ENCODE data around the gene DNM1L. TPM values are rescaled to one million over a fixed set of nuclear protein-coding genes. Genes with fewer than 3 reads are reported as not detected.
A peak's percentile ranks its signal among the peaks of the same experiment; 100 is the strongest.

The DNM1L gene
- total RNA-seq, 1 donor from 2014 or later: 82.1 TPM

DNA sequence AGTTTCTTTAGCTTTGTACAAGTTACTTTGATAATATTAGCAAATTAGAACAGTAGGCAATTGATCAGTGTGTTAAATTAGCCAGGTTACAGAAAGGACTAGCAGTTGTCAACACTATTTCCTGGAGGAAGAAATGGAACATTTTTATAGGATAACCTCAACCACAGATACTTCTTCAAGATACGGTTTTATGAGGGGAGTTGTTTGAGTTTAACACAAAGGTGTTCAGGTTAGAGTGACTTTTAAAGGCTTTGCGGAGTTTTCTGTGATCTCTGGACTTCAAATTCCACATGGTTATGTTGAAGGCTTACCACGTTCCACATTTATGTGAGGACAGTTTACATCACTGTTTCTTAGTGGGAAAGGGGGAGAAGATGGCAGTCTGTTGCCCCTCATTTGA, 57.3 kb downstream of the DNM1L start:
- DNase-seq (ENCODE audit: low spot score): no peak
- H3K4me3 Mint-ChIP-seq (ENCODE audit: unreplicated experiment): no peak overlapping the region
- H3K4me1 Mint-ChIP-seq (ENCODE audit: unreplicated experiment): no peaks in the 10 kb centered on the region
- H3K9me3 Mint-ChIP-seq (ENCODE audit: unreplicated experiment): no peaks in the 10 kb centered on the region
- peak overlapping the region; percentile 70 for H3K27ac Mint-ChIP-seq (ENCODE audit: unreplicated experiment)
- H3K27me3 Mint-ChIP-seq (ENCODE audit: unreplicated experiment): no peaks in the 10 kb centered on the region
- TF ChIP-seq, protein P1, sequence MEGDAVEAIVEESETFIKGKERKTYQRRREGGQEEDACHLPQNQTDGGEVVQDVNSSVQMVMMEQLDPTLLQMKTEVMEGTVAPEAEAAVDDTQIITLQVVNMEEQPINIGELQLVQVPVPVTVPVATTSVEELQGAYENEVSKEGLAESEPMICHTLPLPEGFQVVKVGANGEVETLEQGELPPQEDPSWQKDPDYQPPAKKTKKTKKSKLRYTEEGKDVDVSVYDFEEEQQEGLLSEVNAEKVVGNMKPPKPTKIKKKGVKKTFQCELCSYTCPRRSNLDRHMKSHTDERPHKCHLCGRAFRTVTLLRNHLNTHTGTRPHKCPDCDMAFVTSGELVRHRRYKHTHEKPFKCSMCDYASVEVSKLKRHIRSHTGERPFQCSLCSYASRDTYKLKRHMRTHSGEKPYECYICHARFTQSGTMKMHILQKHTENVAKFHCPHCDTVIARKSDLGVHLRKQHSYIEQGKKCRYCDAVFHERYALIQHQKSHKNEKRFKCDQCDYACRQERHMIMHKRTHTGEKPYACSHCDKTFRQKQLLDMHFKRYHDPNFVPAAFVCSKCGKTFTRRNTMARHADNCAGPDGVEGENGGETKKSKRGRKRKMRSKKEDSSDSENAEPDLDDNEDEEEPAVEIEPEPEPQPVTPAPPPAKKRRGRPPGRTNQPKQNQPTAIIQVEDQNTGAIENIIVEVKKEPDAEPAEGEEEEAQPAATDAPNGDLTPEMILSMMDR (IDR thresholded peaks at IDR 0.05; ENCODE audit: unreplicated experiment): no peak
- peaks cover 7% of the 10 kb centered on the region for H3K36me3 Mint-ChIP-seq (ENCODE audit: low read depth, unreplicated experiment)

GRCh38 chr12:32737715-32738114, 58.6 kb downstream of the DNM1L start:
- no peaks in the 10 kb centered on the region for H3K4me1 Mint-ChIP-seq (ENCODE audit: unreplicated experiment)
- H3K9me3 Mint-ChIP-seq (ENCODE audit: unreplicated experiment): no peaks in the 10 kb centered on the region
- H3K27ac Mint-ChIP-seq (ENCODE audit: unreplicated experiment): no peak overlapping the region
- no peaks in the 10 kb centered on the region for H3K27me3 Mint-ChIP-seq (ENCODE audit: unreplicated experiment)
- H3K36me3 Mint-ChIP-seq (ENCODE audit: low read depth, unreplicated experiment): peaks cover 7% of the 10 kb centered on the region
- DNase-seq (ENCODE audit: low spot score): no peak
- TF ChIP-seq, protein P1 (IDR thresholded peaks at IDR 0.05; ENCODE audit: unreplicated experiment): no peak
- H3K4me3 Mint-ChIP-seq (ENCODE audit: unreplicated experiment): no peak overlapping the region

- DNase-seq (ENCODE audit: low spot score): no peak
- Mint-ChIP-seq H3K9me3 (ENCODE audit: unreplicated experiment) (no peaks in the 10 kb centered on the region), H3K4me1 (ENCODE audit: unreplicated experiment) (no peaks in the 10 kb centered on the region), H3K4me3 (ENCODE audit: unreplicated experiment) (no peak overlapping the region), H3K36me3 (ENCODE audit: low read depth, unreplicated experiment) (peaks cover 9% of the 10 kb centered on the region), H3K27ac (ENCODE audit: unreplicated experiment) (no peak overlapping the region), H3K27me3 (ENCODE audit: unreplicated experiment) (no peaks in the 10 kb centered on the region)
- TF ChIP-seq, protein P1 (IDR thresholded peaks at IDR 0.05; ENCODE audit: unreplicated experiment): no peak
Measured at GRCh38 chr12:32739279-32739678, 60.2 kb downstream of the DNM1L start.

- DNase-seq (ENCODE audit: low spot score): no peak
- no peaks in the 10 kb centered on the region for H3K9me3 Mint-ChIP-seq (ENCODE audit: unreplicated experiment)
- H3K27me3 Mint-ChIP-seq (ENCODE audit: unreplicated experiment): no peaks in the 10 kb centered on the region
- H3K36me3 Mint-ChIP-seq (ENCODE audit: low read depth, unreplicated experiment): peaks cover 22% of the 10 kb centered on the region
- no peak overlapping the region for H3K4me3 Mint-ChIP-seq (ENCODE audit: unreplicated experiment)
- TF ChIP-seq, protein P1 (IDR thresholded peaks at IDR 0.05; ENCODE audit: unreplicated experiment): no peak
- H3K27ac Mint-ChIP-seq (ENCODE audit: unreplicated experiment): no peak overlapping the region
- H3K4me1 Mint-ChIP-seq (ENCODE audit: unreplicated experiment): no peaks in the 10 kb centered on the region
Measured at GRCh38 chr12:32742133-32742532, 63.0 kb downstream of the DNM1L start.

DNA sequence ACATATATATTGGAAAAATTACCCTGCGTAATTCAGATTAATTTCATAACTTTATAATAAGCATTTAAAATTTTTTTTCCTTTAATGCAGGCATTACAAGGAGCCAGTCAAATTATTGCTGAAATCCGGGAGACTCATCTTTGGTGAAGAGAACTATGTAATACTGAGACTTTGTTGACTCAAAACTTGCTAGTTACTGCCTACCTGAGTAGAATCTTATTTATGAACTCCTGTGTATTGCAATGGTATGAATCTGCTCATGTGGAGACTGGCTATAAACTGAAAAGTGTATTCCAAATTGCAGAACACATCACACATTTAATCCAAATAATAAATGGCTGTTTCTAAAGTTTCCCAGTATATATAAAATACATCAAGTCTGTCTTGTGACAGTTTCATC, 64.2 kb downstream of the DNM1L start:
- H3K4me3 Mint-ChIP-seq (ENCODE audit: unreplicated experiment): no peak overlapping the region
- no peaks in the 10 kb centered on the region for H3K4me1 Mint-ChIP-seq (ENCODE audit: unreplicated experiment)
- H3K27me3 Mint-ChIP-seq (ENCODE audit: unreplicated experiment): peaks cover 1% of the 10 kb centered on the region
- H3K9me3 Mint-ChIP-seq (ENCODE audit: unreplicated experiment): no peaks in the 10 kb centered on the region
- TF ChIP-seq, protein P1 (IDR thresholded peaks at IDR 0.05; ENCODE audit: unreplicated experiment): no peak
- peaks cover 24% of the 10 kb centered on the region for H3K36me3 Mint-ChIP-seq (ENCODE audit: low read depth, unreplicated experiment)
- DNase-seq (ENCODE audit: low spot score): no peak
- H3K27ac Mint-ChIP-seq (ENCODE audit: unreplicated experiment): no peak overlapping the region
